GM21737 (cell line): Measurements from ENCODE around the gene PTGES3L.

Experiments
- ATAC-seq: cut with Tn5 transposase; IDR thresholded peaks from one replicate; pipeline ENCODE4 v1.9.1; 2021; ENCODE audit warnings: mild to moderate bottlenecking, moderate library complexity; ENCODE audit not compliant: unreplicated experiment

Gene PTGES3L

DNA sequence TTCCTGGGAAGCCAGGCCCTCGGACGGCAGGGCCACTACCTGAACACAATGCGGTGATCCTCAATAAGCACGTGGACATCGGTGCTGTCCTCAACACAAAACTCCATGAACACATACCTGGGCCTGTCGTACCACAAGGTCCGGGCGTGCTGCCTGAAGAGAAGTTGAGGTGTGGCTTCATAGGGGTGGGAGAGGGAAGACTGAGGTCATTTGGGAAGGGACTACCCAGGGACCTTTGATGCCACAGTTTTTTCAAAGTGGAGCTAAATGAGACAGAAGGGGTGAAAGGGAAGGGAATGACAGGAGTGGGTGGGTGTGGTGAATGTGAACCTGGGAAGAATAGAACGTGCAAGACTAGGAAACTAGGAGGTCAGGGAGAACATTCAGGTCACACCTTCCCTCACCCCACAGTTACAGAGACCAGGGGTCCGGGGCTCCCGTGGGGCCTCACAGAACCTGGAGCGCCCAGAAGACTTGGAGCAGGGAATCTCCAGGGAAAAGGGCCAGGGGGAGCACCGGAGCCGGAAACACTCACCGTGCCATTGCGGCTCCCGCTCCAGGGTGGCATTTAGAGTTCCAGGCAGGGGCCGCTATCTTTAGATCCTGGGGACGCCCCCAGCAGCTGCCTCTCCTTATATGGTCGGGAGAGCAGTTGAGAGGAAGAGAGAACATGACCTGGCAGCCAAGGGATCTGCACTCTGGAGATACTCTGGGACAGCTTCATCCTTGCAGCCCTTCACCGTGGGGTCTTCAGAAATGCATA, at the start of gene PTGES3L:
Gene PTGES3L (minus strand): TSS at position 570 of the 763 bp plus-strand sequence. CDS start 27 bp downstream, at position 543.
- peak; percentile 28 for ATAC-seq

- no peak for ATAC-seq
Observed at GRCh38 chr17:43028221-43028861, 48.5 kb upstream of the PTGES3L start.

- ATAC-seq = no peak
Observed at GRCh38 chr17:43027091-43028032, 47.5 kb upstream of the PTGES3L start.

DNA sequence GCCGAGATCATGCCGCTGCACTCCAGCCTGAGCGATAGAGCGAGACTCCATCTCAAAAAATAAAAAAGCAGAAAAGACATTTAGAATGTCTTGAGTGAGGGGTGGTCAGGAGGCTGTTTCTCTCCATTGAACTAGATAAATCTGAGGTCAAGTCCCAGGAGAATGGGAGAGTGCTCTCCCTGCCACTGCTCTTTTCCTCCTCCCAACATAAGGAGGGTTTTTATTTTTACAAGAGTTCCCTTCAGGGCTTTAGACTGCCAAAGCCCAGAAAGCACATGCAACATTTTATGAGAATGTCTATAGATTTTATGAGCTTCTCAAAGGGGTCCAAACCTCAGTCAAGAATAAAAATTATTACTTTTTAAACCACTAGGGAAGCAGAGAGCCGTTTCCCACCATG, 46.7 kb upstream of the PTGES3L start:
- no peak for ATAC-seq

DNA sequence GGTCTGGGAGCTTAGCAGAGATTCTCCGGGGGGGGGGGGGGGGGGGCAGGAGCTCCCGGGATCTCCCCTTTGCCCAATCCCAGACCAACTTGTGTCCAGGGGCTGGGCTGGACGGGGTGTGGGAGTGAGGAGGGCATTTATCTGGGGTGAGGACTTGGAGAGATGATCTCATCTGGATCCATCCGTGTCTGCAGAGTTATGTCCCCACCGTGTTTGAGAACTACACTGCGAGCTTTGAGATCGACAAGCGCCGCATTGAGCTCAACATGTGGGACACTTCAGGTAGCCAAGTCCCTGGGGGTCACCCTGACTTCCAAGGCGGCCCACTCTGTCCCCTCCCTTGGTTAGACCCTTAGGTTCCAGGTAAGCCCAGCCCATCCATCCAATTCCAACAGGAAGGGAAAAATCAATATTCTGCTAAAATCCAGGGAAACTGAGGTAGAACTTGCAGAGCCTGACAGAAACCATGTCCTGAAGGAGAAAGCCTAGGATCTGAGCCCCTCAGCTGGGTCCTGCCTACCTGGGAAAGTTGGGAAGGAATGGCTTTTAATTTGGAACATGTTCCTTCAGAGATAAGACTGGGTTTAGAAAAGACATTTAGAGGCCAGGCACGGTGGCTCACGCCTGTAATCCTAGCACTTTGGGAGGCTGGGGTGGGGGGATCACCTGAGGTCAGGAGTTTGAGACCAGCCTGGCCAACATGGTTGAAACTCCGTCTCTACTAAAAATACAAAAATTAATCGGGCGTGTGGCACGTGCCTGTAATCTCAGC, 46.1 kb upstream of the PTGES3L start:
- no peak for ATAC-seq

DNA sequence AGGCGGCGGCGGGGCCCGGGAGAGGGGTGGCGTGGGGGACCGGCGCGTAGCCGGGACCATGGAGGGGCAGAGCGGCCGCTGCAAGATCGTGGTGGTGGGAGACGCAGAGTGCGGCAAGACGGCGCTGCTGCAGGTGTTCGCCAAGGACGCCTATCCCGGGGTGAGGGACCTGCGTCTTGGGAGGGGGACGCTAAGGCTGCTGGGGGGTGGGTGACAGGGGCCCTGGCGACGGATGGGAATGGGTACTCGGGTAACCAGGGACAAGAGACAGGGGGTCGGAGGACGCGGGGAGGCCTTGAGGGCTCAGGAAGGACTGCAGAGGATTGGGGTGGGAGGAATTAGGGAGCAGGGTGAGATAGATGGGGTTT, 45.4 kb upstream of the PTGES3L start:
- no peak for ATAC-seq

DNA sequence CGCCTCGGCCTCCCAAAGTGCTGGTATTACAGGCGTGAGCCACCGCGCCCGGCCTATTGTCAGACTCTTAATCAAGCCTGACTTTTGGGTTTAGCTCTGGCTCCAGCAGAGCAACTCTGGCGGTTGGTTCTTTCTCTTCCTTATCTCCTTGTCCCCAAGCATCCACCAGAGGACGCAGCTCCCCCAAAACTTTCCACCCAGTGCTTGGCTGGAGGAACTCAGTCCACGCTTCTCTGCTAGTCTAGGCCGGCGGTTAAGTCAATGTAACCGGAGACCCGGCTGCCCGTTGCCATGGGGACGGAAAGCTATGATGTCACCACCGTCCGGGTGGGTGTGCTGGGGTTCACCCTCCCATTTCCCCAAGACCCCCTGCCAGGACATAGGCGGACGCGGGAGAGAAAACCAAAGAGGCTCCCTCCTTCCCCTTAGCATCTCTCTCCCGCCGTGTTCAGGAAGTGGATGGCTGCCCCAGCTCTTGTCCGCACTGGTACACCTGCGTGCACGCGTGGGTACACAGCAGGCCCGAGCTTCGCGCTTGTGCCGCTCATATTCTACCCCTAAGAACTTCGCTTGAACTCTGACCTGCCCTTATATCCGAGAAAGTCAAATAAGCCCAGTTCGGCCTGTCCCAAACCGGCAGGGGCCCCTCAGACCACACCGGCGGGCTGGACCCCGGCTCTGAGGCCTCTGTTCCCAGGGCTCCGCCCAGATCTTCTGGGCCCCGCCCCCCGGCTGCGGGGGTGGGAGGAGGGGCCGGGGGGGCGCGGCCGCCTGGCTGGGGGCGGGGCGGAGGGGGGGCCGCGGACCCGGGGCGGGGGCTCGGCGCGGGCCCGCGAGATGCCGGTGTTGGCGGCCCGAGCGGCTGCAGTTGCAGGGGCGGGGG, 44.8 kb upstream of the PTGES3L start, which contains the start of gene RND2:
Gene RND2 (plus strand): TSS at position 825 of the 883 bp plus-strand sequence. CDS start 117 bp downstream, outside the sequence.
- ATAC-seq = no peak

DNA sequence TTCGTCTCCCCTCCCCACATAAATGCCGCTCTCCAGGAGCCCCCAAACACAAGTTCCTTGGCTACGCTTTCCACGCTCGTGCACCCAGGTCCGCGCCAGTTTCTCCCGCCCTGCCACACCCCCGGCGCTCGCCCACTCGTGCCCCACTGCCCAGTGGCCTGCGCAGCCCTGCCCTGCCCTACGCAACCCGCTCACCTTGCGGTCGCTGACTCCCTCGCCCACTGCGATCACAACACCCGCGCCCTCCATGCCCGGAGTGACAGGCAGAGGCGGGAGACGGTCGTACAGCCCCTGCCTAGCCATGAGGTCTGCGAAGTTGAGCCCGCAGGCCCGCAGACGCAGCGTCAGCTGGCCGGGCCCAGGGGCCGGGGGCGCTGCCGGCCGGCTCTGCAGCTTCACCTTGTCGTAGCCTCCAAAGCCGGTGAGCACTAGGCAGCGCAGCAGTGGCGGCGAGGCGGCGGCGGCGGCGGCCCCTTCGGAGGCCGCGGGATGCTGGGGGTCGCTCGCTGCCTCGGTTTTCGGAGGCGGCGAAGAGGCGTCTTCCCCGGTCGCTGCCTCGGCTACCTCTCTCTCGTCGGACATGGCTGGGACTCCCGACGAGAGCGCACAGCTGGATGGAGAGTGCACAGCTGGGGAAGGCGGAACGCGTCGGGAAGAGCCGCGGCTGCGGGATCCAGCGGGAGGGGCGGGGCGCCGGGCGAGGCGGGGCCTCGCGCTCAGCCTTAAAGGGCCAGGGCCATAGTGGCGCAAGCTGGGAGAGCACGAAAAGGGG, 42.0 kb upstream of the PTGES3L start, which contains the start of gene VAT1:
Gene VAT1 (minus strand): TSS at position 645 of the 772 bp plus-strand sequence. CDS start 63 bp downstream, at position 582.
- ATAC-seq = no peak

DNA sequence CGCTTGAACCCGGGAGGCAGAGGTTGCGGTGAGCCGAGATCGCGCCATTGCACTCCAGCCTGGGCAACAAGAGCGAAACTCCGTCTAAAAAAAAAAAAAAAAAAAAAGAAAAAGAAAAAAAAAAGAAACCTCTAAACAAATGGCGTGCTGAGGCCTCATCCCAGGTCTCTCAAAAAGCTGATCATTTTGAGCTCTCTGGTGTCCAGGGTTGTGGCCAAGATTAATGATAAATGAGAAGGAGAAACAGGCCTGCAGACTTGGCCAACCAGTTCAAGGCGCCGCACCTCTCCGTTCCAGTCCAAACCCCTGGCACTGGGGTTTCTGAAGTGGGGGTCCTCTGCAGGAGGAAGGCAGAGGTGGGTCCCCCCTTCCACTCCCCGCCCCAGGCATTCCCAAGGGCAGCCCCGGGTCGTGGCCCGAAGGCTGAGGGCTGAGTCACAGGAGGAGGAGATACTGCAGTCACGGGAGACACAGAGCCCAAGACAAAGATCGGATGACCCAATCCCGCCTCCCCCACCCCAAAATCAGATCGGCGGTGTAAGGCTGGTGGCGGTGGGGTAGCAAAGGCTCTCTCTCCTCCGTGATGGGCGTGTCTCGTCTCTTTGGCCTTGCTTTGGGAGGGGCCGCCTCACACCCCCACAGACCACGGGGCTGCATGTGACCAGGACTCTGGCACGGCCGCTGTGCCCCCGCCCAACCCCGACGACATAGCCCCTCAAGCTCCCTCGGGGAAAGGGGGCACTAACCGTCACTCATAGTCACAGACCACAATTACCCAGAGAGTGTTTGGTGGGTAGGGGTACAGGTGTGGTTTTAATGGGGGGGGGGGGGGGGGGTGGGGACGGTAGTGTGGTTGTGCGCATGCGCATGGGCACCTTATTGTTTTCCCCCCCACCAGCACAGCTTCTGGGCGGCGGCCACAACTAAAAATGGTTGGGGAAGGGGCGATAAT, 41.2 kb upstream of the PTGES3L start:
- no peak for ATAC-seq

DNA sequence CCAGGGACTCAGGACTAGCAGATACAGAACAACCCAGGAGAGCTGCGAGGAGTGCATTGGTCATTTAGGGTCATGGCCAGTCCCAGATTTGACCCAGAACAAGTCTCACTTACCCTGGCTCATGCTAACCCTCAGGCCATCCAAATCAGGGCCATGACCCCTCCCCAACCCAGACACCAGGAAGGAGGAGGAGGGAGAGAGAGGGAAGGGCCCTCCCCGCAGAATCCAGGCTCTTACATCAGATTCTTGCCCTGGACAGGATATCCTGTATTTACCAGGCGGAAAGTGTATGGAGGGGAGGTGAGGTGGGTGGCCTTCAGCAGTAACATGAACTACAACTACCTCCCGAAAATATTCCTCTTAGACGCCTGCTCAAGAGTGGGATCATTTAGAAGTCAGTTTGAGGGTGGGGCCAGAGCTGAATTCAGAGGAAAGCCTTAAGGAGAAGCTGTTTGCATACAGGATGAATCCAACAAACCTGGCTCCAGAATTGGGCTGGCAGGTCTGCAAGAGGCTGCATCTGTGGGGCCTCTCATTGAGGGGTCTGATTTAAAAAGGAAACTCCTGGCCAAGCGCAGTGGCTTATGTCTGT, 40.2 kb upstream of the PTGES3L start:
- no peak for ATAC-seq

DNA sequence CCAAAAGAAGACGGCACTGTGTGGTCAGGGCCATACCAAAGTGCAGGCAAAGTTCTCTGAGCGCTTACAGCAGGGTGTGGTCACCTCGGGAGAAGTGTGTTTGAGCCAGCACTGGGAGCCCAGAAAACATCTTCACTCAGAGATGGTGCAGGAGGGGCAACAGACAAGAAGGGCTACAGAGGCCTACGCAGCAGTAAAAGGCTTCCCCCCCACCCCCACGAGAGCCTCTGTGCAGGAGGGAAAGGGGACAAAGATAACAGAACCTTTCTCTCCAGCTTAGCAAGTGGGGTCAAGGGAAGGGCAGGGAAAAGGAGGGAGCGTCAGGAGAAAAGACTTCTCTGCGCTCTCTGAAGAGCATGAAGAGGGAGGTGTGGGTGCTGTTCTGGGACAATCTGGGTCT, 39.5 kb upstream of the PTGES3L start:
- no peak for ATAC-seq

GRCh38 chr17:43018932-43019331, 39.1 kb upstream of the PTGES3L start:
- ATAC-seq = no peak

- no peak for ATAC-seq
Observed at GRCh38 chr17:43018008-43018853, 38.4 kb upstream of the PTGES3L start.

DNA sequence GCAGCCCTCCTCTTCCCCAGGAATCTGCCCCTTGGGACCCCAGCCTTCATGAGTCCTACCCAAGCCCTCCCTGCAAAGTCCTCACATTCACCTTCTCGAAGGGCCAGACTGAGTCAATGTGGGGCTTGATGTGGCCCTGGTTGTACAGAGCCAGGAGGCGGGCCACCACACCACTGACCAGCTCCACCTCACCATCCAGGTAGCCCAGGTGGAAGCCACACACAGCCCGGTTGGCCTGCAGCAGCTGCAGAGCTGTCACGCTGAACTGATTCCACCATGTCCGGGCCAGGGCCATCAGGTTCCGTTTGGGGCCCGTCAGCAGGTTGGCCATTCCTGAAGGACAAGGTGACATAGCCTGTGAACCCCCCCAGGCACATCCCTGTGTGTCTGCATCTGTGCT, 36.3 kb upstream of the PTGES3L start:
- no peak for ATAC-seq

GRCh38 chr17:43015579-43015978, 35.7 kb upstream of the PTGES3L start:
- no peak for ATAC-seq
